Endodermal cell (in vitro differentiated cells): ENCODE results near the gene SEMA5B. TPM values are rescaled to one million over a fixed set of nuclear protein-coding genes. Genes with fewer than 3 reads are reported as not detected.

Source experiments
- DNase-seq: peaks from one replicate; pipeline ENCODE4 v3.0.0-alpha.2; 2017
- H3K27ac ChIP-seq: 2 replicates; pipeline ENCODE4 v1.5.1; 2013; ENCODE audit warnings: mild to moderate bottlenecking, low read depth, low read length, moderate library complexity
- H3K27me3 ChIP-seq: 2 replicates; pipeline ENCODE4 v1.6.1; 2013; ENCODE audit warnings: mild to moderate bottlenecking, low read length, moderate library complexity; ENCODE audit not compliant: insufficient read depth, control insufficient read depth, poor library complexity, severe bottlenecking
- H3K36me3 ChIP-seq: 2 replicates; pipeline ENCODE4 v1.7.0; 2013; ENCODE audit warnings: mild to moderate bottlenecking, low read length, moderate library complexity; ENCODE audit not compliant: control insufficient read depth, insufficient read depth
- H3K4me1 ChIP-seq: one replicate; pipeline ENCODE4 v1.7.0; 2013; ENCODE audit warnings: low read length; ENCODE audit not compliant: control insufficient read depth, insufficient read depth
- H3K4me3 ChIP-seq: 2 replicates; pipeline ENCODE4 v1.5.1; 2013; ENCODE audit warnings: mild to moderate bottlenecking, low read length, moderate library complexity
- H3K9ac ChIP-seq: 2 replicates; pipeline ENCODE4 v1.6.1; 2013; ENCODE audit warnings: mild to moderate bottlenecking, low read length, moderate library complexity; ENCODE audit not compliant: poor library complexity, severe bottlenecking; ENCODE audit errors: extremely low read depth
- H3K9me3 ChIP-seq: 2 replicates; pipeline ENCODE4 v1.6.1; 2013; ENCODE audit warnings: mild to moderate bottlenecking, low read length, moderate library complexity; ENCODE audit not compliant: control insufficient read depth
- H3K27ac Mint-ChIP-seq: 2 replicates; pipeline ENCODE4 v1.8.0; 2020; ENCODE audit warnings: mixed read lengths
- H3K27me3 Mint-ChIP-seq: 2 replicates; pipeline ENCODE4 v1.8.0; 2021; ENCODE audit warnings: mild to moderate bottlenecking, mixed read lengths; ENCODE audit not compliant: insufficient read depth
- H3K36me3 Mint-ChIP-seq: 2 replicates; pipeline ENCODE4 v1.8.0; 2020; ENCODE audit warnings: low read depth, mixed read lengths
- H3K4me1 Mint-ChIP-seq: 2 replicates; pipeline ENCODE4 v1.8.0; 2020; ENCODE audit warnings: mixed read lengths
- H3K4me3 Mint-ChIP-seq: 2 replicates; pipeline ENCODE4 v1.8.0; 2020; ENCODE audit warnings: mild to moderate bottlenecking, moderate library complexity, mixed read lengths
- H3K9me3 Mint-ChIP-seq: 2 replicates; pipeline ENCODE4 v1.8.0; 2020; ENCODE audit warnings: mild to moderate bottlenecking, mixed read lengths
- WGBS, 2 experiments: methylation state at CpG; one replicate each; pipeline versions ENCODE4 v1.1.5 to v1.1.7; 2013; ENCODE audit warnings: missing lambda C conversion rate in 2 of 2, mixed read lengths in 1 of 2; ENCODE audit not compliant: insufficient coverage in 1 of 2, insufficient read length in 1 of 2; 5-methylcytosine and 5-hydroxymethylcytosine counted together
- total RNA-seq, 2 donors: library from RNA; stranded (reverse); fragmentation: NEBNext Ultra II Directional in 1 of 2; extraction: Animal tissue kit (Norgen Biotek cat#: 25700) in 1 of 2; gene quantifications; 2 replicates in 1 of 2; 3 replicates in 1 of 2; pipeline ENCODE4 v1.2.1, GENCODE V29; 2021
- TF ChIP-seq, protein P1 (sequence below): fragments of 200-600 bp; sonication (generic); conservative IDR thresholded peaks from 2 replicates; pipeline ENCODE4 v1.5.0; 2021; ENCODE audit warnings: antibody characterized with exemption, mild to moderate bottlenecking

Gene SEMA5B
- total RNA-seq, 2 donors from 2014 or later: 37.3 to 45.8 TPM

DNA sequence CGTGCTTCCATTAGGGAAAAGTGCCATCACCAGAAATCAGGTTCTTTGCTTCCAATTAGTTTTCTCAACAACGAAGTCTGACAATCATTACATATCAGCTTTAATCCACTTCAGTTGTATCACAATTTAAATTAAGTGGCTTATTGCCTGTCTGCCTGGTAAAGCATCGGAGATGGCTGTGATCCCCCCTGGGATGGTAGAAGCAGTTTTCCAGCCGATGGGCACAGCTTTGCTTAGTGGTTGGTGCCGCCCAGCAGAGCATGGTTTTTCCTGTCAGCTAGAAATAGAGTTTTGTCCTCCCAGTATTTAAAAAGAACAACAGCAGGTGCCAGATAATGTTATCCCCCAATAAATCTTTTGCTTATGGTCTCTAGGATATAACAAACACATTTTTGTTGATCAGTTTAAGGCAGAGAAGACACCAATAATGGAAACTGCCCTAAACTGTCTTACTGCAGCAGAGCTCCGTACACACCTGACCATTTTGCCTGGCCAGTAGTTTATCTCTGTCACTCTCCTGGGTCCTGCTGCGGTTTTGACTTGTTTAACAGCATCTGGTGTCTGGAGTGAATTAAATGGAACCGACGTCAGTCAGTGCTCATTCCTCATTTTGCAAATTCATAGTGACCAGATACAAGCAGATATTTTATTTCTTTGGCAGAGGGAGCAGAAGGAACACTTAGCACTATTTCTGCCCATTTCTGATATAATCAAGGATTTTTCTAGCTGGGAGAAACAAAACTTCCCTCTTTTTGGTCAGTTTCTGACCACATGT, 153.6 kb downstream of the SEMA5B start:
- Histone ChIP-seq H3K27ac (no peak overlapping the region), H3K4me3 (no peak overlapping the region), H3K9me3 (no peaks in the 10 kb centered on the region), H3K4me1 (no peaks in the 10 kb centered on the region), H3K9ac (no peak overlapping the region), H3K36me3 (peaks cover 17% of the 10 kb centered on the region), H3K27me3 (no peaks in the 10 kb centered on the region)
- Mint-ChIP-seq H3K27me3 (no peaks in the 10 kb centered on the region), H3K36me3 (peaks cover 4% of the 10 kb centered on the region), H3K27ac (no peak overlapping the region), H3K4me3 (no peak overlapping the region), H3K9me3 (no peaks in the 10 kb centered on the region), H3K4me1 (no peaks in the 10 kb centered on the region)
- WGBS, 2 experiments: 92 to 93% methylated on average over 8 to 9 of the region's 9 CpGs
- TF ChIP-seq, protein P1, sequence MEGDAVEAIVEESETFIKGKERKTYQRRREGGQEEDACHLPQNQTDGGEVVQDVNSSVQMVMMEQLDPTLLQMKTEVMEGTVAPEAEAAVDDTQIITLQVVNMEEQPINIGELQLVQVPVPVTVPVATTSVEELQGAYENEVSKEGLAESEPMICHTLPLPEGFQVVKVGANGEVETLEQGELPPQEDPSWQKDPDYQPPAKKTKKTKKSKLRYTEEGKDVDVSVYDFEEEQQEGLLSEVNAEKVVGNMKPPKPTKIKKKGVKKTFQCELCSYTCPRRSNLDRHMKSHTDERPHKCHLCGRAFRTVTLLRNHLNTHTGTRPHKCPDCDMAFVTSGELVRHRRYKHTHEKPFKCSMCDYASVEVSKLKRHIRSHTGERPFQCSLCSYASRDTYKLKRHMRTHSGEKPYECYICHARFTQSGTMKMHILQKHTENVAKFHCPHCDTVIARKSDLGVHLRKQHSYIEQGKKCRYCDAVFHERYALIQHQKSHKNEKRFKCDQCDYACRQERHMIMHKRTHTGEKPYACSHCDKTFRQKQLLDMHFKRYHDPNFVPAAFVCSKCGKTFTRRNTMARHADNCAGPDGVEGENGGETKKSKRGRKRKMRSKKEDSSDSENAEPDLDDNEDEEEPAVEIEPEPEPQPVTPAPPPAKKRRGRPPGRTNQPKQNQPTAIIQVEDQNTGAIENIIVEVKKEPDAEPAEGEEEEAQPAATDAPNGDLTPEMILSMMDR: no peak
- no peak for DNase-seq

DNA sequence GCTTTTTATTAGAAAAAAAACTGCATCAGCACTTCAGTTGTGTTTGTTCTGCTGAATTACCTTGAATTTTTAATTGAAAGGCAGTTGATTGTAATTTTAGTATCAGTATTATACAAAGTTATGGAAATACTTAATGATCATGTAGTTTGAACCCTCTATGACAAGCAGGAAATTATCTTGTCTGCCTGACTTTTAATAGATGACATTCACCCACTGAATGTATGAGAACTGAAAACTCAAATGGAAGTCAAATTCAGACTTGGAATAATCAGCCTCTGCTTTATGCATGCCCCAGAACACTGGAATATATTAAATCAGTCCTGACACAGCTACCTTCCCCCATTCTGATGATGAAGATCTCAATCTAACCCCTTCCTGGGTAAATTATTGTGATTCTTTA, 159.2 kb downstream of the SEMA5B start:
- H3K27me3 Mint-ChIP-seq: no peaks in the 10 kb centered on the region
- no peaks in the 10 kb centered on the region for H3K9me3 Mint-ChIP-seq

DNA sequence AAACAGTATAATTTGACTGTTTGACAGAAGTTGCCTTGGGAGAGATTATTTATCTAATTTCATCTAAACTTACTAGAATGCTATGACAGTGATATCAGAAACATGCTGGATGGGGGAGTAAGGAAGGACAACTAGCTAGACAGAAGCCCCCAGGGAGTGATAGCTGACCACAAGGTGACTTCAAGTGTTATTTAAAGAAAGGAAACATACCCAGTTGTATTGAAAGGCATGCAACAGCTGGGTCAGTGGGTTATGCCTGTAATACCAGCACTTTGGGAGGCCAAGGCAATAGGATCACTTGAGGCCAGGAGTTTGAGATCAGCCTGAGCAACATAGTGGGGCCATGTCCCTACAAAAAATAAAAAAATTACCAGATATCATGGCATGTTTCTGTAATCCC, 163.1 kb downstream of the SEMA5B start:
- DNase-seq: no peak
- Mint-ChIP-seq H3K36me3 (peaks cover 3% of the 10 kb centered on the region), H3K4me1 (no peaks in the 10 kb centered on the region), H3K27me3 (no peaks in the 10 kb centered on the region), H3K9me3 (no peaks in the 10 kb centered on the region), H3K4me3 (no peak overlapping the region), H3K27ac (no peak overlapping the region)
- H3K9me3 ChIP-seq: no peaks in the 10 kb centered on the region
- no peak overlapping the region for H3K27ac ChIP-seq
- no peak overlapping the region for H3K4me3 ChIP-seq
- H3K27me3 ChIP-seq: no peaks in the 10 kb centered on the region
- TF ChIP-seq, protein P1: no peak
- no peaks in the 10 kb centered on the region for H3K4me1 ChIP-seq
- peaks cover 63% of the 10 kb centered on the region for H3K36me3 ChIP-seq
- H3K9ac ChIP-seq: no peak overlapping the region

More for the DNA sequence above, 159.2 kb downstream of the SEMA5B start:
- no peaks in the 10 kb centered on the region for H3K9me3 ChIP-seq
- peaks cover 37% of the 10 kb centered on the region for H3K36me3 ChIP-seq
- H3K9ac ChIP-seq: no peak overlapping the region
- Mint-ChIP-seq H3K36me3 (no peaks in the 10 kb centered on the region), H3K4me3 (no peak overlapping the region), H3K4me1 (no peaks in the 10 kb centered on the region), H3K27ac (no peak overlapping the region)
- TF ChIP-seq, protein P1: no peak
- H3K4me1 ChIP-seq: no peaks in the 10 kb centered on the region
- no peaks in the 10 kb centered on the region for H3K27me3 ChIP-seq
- no peak overlapping the region for H3K4me3 ChIP-seq
- H3K27ac ChIP-seq: no peak overlapping the region
- DNase-seq: no peak
